Stomach (tissue), 9 donors: Measurements from ENCODE around the gene PRSS8. TPM values are rescaled to one million over a fixed set of nuclear protein-coding genes. Genes with fewer than 3 reads are reported as not detected.
A peak's percentile ranks its signal among the peaks of the same experiment; 100 is the strongest.

Experiments
- DNase-seq, 2 donors: peaks; one replicate each; pipeline versions ENCODE4 v3.0.0 to v3.0.0-alpha.2; 2013 to 2019
- H3K27ac ChIP-seq, 5 donors: fragments of 200-600 bp in 4 of 5; sonication (generic) in 4 of 5; one replicate each; pipeline ENCODE4 v1.5.1; 2013 to 2019; ENCODE audit warnings: mild to moderate bottlenecking in 1 of 5, moderate library complexity in 1 of 5
- H3K27me3 ChIP-seq, 3 donors: fragments of 200-600 bp; sonication (generic); one replicate each; pipeline ENCODE4 v1.5.1; 2017 to 2019; ENCODE audit warnings: mixed run types in 1 of 3
- H3K36me3 ChIP-seq, 4 donors: fragments of 200-600 bp; sonication (generic); 1 replicate in 3 of 4; 2 replicates in 1 of 4; pipeline ENCODE4 v1.5.1; 2016 to 2019
- H3K4me1 ChIP-seq, 4 donors: fragments of 200-600 bp; sonication (generic); one replicate each; pipeline ENCODE4 v1.5.1; 2016 to 2019
- H3K4me3 ChIP-seq, 4 donors: fragments of 200-600 bp; sonication (generic) in 3 of 4; one replicate each; pipeline ENCODE4 v1.5.1; 2016 to 2019; ENCODE audit warnings: mild to moderate bottlenecking in 1 of 4
- H3K9me3 ChIP-seq, 4 donors: fragments of 200-600 bp; sonication (generic); one replicate each; pipeline ENCODE4 v1.5.1; 2016 to 2019
- EP300 ChIP-seq: sonication (generic); formaldehyde crosslinking; IDR thresholded peaks from one replicate; pipeline ENCODE4 v1.6.1; 2017; ENCODE audit warnings: antibody characterized with exemption
- POLR2A ChIP-seq, 4 donors: fragments of 450-650 bp; IDR thresholded peaks; one replicate each; pipeline ENCODE4 v1.6.1; 2016; ENCODE audit warnings: antibody characterized with exemption in 4 of 4, control low read depth in 2 of 4, mild to moderate bottlenecking in 1 of 4, moderate library complexity in 1 of 4
- POLR2AphosphoS5 ChIP-seq, 3 donors: sonication (generic); formaldehyde crosslinking; IDR thresholded peaks; one replicate each; pipeline ENCODE4 v1.6.1; 2016; ENCODE audit warnings: antibody characterized with exemption in 3 of 3
- WGBS, 5 donors: extraction: QIAGEN DNeasy Blood & Tissue Kit in 3 of 5; methylation state at CpG; one replicate each; pipeline versions ENCODE4 v1.1.5 to v1.1.7; 2013 to 2018; 5-methylcytosine and 5-hydroxymethylcytosine counted together
- intact Hi-C: fragments of 100-400 bp; cut with DNase I; formaldehyde crosslinking; loops from one replicate; pipeline ENCODE4 v1.15.1; 2023; ENCODE audit warnings: low total_unique reads
- polyA plus RNA-seq, 3 donors: library from polyadenylated mRNA; stranded (reverse); fragments of 200-250 nt; gene quantifications; one replicate each; pipeline ENCODE4 v1.2.3, GENCODE V29; 2013
- total RNA-seq, 5 donors: library from RNA; depleted of rRNA; stranded (reverse); fragments of >200 nt; gene quantifications; one replicate each; pipeline versions ENCODE4 v1.1.0 to v1.2.3, GENCODE V29; 2014 to 2016
- TF ChIP-seq, protein P1 (sequence below), 7 experiments: fragments of 450-650 bp in 4 of 7; fragments of 200-600 bp in 3 of 7; sonication (generic) in 3 of 7; IDR thresholded peaks; one replicate each; pipeline ENCODE4 v1.5.1; 2016 to 2019; ENCODE audit warnings: antibody characterized with exemption in 7 of 7, control low read depth in 2 of 7, mild to moderate bottlenecking in 1 of 7
- donor health status: healthy with polysubstance abuse.
- donor health status: Bipolar disorder and iron deficiency.
- donor health status: healthy.

PRSS8 gene
- total and polyA plus RNA-seq, 8 donors: 5.8 to 176 (median 93.0) TPM

- H3K9me3 ChIP-seq: no peaks in the 10 kb centered on the region
- intact Hi-C loops: no loop called here
- no peak within 1 kb of the TSS for H3K4me3 ChIP-seq
- H3K27me3 ChIP-seq: peaks cover 0 to 49% (median 7%) of the 10 kb centered on the region in 3 donors
- peaks cover 0 to 16% (median 10%) of the 10 kb centered on the region in 4 donors for H3K4me1 ChIP-seq
- WGBS, 5 donors: 69 to 77% (median 74%) methylated on average over 8 to 11 of the region's 11 CpGs
- TF ChIP-seq POLR2A (IDR thresholded peaks at IDR 0.05) (no peak), EP300 (no peak), POLR2AphosphoS5 (IDR thresholded peaks at IDR 0.05) (no peak)
- TF ChIP-seq, protein P1, sequence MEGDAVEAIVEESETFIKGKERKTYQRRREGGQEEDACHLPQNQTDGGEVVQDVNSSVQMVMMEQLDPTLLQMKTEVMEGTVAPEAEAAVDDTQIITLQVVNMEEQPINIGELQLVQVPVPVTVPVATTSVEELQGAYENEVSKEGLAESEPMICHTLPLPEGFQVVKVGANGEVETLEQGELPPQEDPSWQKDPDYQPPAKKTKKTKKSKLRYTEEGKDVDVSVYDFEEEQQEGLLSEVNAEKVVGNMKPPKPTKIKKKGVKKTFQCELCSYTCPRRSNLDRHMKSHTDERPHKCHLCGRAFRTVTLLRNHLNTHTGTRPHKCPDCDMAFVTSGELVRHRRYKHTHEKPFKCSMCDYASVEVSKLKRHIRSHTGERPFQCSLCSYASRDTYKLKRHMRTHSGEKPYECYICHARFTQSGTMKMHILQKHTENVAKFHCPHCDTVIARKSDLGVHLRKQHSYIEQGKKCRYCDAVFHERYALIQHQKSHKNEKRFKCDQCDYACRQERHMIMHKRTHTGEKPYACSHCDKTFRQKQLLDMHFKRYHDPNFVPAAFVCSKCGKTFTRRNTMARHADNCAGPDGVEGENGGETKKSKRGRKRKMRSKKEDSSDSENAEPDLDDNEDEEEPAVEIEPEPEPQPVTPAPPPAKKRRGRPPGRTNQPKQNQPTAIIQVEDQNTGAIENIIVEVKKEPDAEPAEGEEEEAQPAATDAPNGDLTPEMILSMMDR (IDR thresholded peaks at IDR 0.05): no peak
- peak within 1 kb of the TSS in 1 of 5 donors; percentile 17 for H3K27ac ChIP-seq
- no peaks in the 10 kb centered on the region for H3K36me3 ChIP-seq
- DNase-seq: no peak
These were observed 14.7 kb upstream of the PRSS8 start, which contains the start of gene PRSS36 for GRCh38 chr16:31149894-31150890. PRSS36 (minus strand) TSS chr16:31150066; CDS start chr16:31150035, 31 bp downstream.

- intact Hi-C loops: no loop called here
- H3K27me3 ChIP-seq: peaks cover 0 to 49% (median 7%) of the 10 kb centered on the region in 3 donors
- H3K27ac ChIP-seq: peak overlapping the region in 1 of 5 donors; percentile 17
- TF ChIP-seq POLR2AphosphoS5 (IDR thresholded peaks at IDR 0.05) (no peak), POLR2A (IDR thresholded peaks at IDR 0.05) (no peak), EP300 (no peak)
- TF ChIP-seq, protein P1 (IDR thresholded peaks at IDR 0.05): no peak
- no peak for DNase-seq
- no peak overlapping the region for H3K4me3 ChIP-seq
- peaks cover 0 to 16% (median 10%) of the 10 kb centered on the region in 4 donors for H3K4me1 ChIP-seq
- WGBS, 5 donors: 72 to 80% (median 77%) methylated on average over 5 of the region's 5 CpGs
- no peaks in the 10 kb centered on the region for H3K36me3 ChIP-seq
- H3K9me3 ChIP-seq: no peaks in the 10 kb centered on the region
These were observed 13.8 kb upstream of the PRSS8 start for GRCh38 chr16:31149332-31149731.

DNA sequence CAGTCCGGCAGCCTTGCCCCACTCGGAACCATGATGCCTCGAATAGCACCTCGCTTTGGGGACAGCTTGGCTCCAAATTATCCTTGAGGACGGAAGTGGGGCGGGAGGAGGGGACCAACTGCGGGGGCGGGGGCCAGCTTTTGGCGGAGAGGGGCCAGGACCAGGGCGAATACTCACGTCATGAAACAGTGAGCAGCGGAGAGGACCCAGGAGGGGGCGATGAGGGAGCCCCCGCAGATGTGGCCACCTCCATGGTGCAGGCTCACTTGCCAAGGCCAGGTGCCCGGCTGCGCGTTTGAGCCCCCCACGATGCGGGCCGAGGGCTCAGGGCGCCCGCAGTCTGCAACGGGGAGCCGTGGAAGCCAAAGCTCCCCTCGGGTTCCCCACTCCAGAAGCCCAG is 13.4 kb upstream of the PRSS8 start:
- TF ChIP-seq EP300 (no peak), POLR2A (IDR thresholded peaks at IDR 0.05) (no peak), POLR2AphosphoS5 (IDR thresholded peaks at IDR 0.05) (no peak)
- TF ChIP-seq, protein P1 (IDR thresholded peaks at IDR 0.05): no peak
- H3K9me3 ChIP-seq: no peaks in the 10 kb centered on the region
- DNase-seq: no peak
- intact Hi-C loops: no loop called here
- WGBS, 5 donors: 81 to 88% (median 86%) methylated on average over 18 to 25 of the region's 25 CpGs
- peaks cover 0 to 49% (median 7%) of the 10 kb centered on the region in 3 donors for H3K27me3 ChIP-seq
- peaks cover 0 to 16% (median 10%) of the 10 kb centered on the region in 4 donors for H3K4me1 ChIP-seq
- no peak overlapping the region for H3K4me3 ChIP-seq
- H3K36me3 ChIP-seq: no peaks in the 10 kb centered on the region
- H3K27ac ChIP-seq: no peak overlapping the region

DNA sequence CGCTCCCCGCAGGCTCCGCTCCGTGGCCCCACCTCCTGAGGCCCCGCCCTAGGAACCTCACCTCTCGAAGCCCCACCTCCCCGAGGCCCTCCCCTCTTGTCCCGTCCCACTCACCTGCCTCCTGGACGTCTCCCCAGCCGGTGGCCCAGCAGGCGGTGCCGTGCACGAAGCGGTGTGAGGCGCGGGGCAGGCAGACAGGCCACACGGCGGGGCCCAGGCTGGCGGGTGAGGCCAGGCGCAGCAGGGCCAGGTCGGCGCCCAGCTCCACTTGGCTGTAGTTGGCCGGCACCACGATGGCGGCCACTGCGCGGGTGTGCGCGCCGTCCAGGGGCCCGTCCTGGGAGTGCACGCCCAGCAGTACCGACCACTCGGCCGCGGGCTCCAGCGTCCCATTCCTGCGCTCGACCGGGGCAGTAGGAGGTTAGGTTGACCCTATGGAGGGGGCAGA is 12.8 kb upstream of the PRSS8 start:
- no peak overlapping the region for H3K27ac ChIP-seq
- peak in 1 of 3 donors; percentile 19 for TF ChIP-seq POLR2AphosphoS5 (IDR thresholded peaks at IDR 0.05)
- TF ChIP-seq EP300: no peak
- intact Hi-C loops: no loop called here

More for the DNA sequence above, 12.8 kb upstream of the PRSS8 start:
- 7 to 25% (median 12%) methylated on average over 12 to 40 of the region's 40 CpGs for WGBS, 5 donors
- no peaks in the 10 kb centered on the region for H3K9me3 ChIP-seq
- H3K27me3 ChIP-seq: peaks cover 0 to 49% (median 7%) of the 10 kb centered on the region in 3 donors
- H3K36me3 ChIP-seq: no peaks in the 10 kb centered on the region
- peak; percentile 81 to 87 for DNase-seq
- peak overlapping the region in 3 of 4 donors; percentile 21 to 28 (median 23) for H3K4me3 ChIP-seq
- H3K4me1 ChIP-seq: peaks cover 0 to 17% (median 11%) of the 10 kb centered on the region in 4 donors
